Measurements from ENCODE around the gene ALG6.
"Not testable (repeated sequence)": the region's sequence is repeated elsewhere in the genome, so short reads cannot be mapped to it uniquely, and the experiment has no call there.

GRCh38 chr1:63356234-63356633 lies 11.2 kb upstream of the ALG6 start:
- not testable (repeated sequence) for TF ChIP-seq ZNF274 (IDR thresholded peaks at IDR 0.05; ENCODE audit: low read depth, low read length); YY1 (IDR thresholded peaks at IDR 0.05; ENCODE audit: insufficient read depth, insufficient read length); SUZ12 (IDR thresholded peaks at IDR 0.05; ENCODE audit: extremely low read depth, insufficient read depth, insufficient read length)

Measured in NT2/D1 (cell line).